Activated naive CD8-positive, alpha-beta T cell treated with anti-CD3 and anti-CD28 coated beads for 36 hours (primary cell): ENCODE data around the gene HOXB9. TPM values are rescaled to one million over a fixed set of nuclear protein-coding genes. Genes with fewer than 3 reads are reported as not detected.

Source experiments
- DNase-seq: peaks from one replicate; pipeline ENCODE4 v3.0.0; 2021
- H3K27ac Mint-ChIP-seq: one replicate; pipeline ENCODE4 v1.8.0; 2022; ENCODE audit warnings: mild to moderate bottlenecking, moderate library complexity, mixed read lengths
- H3K27me3 Mint-ChIP-seq: one replicate; pipeline ENCODE4 v1.8.0; 2022; ENCODE audit warnings: mild to moderate bottlenecking, mixed read lengths
- H3K36me3 Mint-ChIP-seq: one replicate; pipeline ENCODE4 v1.8.0; 2021; ENCODE audit warnings: mild to moderate bottlenecking, mixed read lengths
- H3K4me1 Mint-ChIP-seq: one replicate; pipeline ENCODE4 v1.8.0; 2021; ENCODE audit warnings: mixed read lengths
- H3K4me3 Mint-ChIP-seq: one replicate; pipeline ENCODE4 v1.8.0; 2022; ENCODE audit warnings: mild to moderate bottlenecking, moderate library complexity, mixed read lengths
- H3K9me3 Mint-ChIP-seq: one replicate; pipeline ENCODE4 v1.8.0; 2022; ENCODE audit warnings: mixed read lengths
- total RNA-seq, 2 experiments: library from RNA; stranded (reverse); gene quantifications; one replicate each; pipeline ENCODE4 v1.2.3, GENCODE V29; 2021

HOXB9 gene
- total RNA-seq, 2 experiments from 2014 or later, result 3.4 to 4.0 TPM

GRCh38 chr17:48621410-48622392 is 4.5 kb downstream of the HOXB9 start:
- DNase-seq, result no peak
- no peak overlapping the region for H3K4me3 Mint-ChIP-seq
- no peaks in the 10 kb centered on the region for H3K36me3 Mint-ChIP-seq
- H3K27ac Mint-ChIP-seq, result no peak overlapping the region
- no peaks in the 10 kb centered on the region for H3K9me3 Mint-ChIP-seq
- peaks cover 20% of the 10 kb centered on the region for H3K4me1 Mint-ChIP-seq
- H3K27me3 Mint-ChIP-seq, result peaks cover 92% of the 10 kb centered on the region

GRCh38 chr17:48620461-48621139 is 5.6 kb downstream of the HOXB9 start:
- Mint-ChIP-seq H3K9me3 (no peaks in the 10 kb centered on the region), H3K4me3 (no peak overlapping the region), H3K27ac (no peak overlapping the region), H3K27me3 (peaks cover 93% of the 10 kb centered on the region), H3K36me3 (no peaks in the 10 kb centered on the region), H3K4me1 (peaks cover 19% of the 10 kb centered on the region)
- DNase-seq, result no peak

DNA sequence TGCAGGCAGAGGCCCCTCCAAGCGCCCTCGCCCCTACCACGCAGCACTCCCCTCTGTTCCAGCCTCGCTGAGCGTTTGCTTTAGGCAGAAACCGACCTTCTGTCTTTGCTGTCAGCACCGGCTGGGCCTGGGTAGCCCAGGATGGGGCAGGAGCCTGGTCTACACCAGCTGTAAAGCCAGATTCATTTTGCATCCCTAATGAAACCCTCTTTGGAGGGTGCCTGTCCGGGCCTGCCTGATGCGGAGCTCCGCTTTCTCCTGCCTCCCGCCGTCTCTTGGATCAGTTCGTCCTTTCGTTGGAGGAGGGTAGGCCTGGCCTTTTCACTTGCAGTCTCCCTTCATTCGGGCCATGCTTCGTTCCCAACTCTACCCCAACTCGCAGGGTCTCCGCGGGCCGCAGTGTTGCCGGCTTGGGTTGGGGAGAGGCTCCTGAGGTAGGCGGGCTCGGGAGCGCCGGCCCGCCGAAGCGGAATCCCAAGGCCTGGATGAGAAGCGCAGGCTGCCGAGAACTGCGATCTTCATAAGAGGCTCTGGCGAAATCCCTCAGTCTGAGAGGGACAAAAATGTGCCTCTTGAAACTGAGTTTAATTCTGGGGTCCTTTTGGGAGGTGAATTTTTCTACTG is 6.2 kb downstream of the HOXB9 start:
- no peak for DNase-seq
- H3K27me3 Mint-ChIP-seq, result peaks cover 97% of the 10 kb centered on the region
- H3K4me1 Mint-ChIP-seq, result peaks cover 24% of the 10 kb centered on the region
- no peaks in the 10 kb centered on the region for H3K36me3 Mint-ChIP-seq
- no peaks in the 10 kb centered on the region for H3K9me3 Mint-ChIP-seq
- no peak overlapping the region for H3K27ac Mint-ChIP-seq
- H3K4me3 Mint-ChIP-seq, result peak overlapping the region; percentile 4

DNA sequence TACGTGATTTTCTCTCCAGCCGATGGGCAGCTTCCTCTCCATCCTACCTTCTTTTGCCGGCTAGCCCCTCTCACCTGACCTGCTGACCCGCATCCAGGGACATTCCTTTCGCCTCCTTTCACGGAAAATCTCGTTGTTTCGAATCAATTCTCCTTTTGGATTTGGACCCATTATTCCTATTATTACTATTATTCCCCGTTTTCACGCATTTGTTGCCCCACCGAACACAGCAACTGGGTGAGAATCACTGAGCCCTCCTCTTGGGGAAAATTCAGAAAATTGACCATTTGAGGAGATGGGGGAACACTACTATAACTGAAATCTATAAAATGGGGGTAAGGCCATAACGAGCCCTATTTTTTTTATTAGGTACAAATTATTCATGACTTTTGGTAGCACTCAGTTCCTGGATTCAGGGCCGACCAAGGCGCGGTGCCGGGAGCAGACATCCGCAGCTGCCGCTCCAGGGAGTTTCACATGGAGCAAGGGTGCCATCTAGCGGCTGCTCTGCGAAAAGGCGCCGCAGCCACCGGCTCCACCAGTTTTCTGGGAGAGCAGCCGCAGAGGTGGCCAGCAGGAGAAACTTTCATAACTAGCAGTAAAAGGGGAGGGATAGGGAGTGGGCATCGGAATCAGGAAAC is 7.8 kb downstream of the HOXB9 start:
- Mint-ChIP-seq H3K36me3 (no peaks in the 10 kb centered on the region), H3K9me3 (no peaks in the 10 kb centered on the region), H3K4me3 (peak overlapping the region; percentile 41), H3K27me3 (peaks cover 99% of the 10 kb centered on the region), H3K27ac (no peak overlapping the region), H3K4me1 (peaks cover 35% of the 10 kb centered on the region)
- DNase-seq, result peak; percentile 80

DNA sequence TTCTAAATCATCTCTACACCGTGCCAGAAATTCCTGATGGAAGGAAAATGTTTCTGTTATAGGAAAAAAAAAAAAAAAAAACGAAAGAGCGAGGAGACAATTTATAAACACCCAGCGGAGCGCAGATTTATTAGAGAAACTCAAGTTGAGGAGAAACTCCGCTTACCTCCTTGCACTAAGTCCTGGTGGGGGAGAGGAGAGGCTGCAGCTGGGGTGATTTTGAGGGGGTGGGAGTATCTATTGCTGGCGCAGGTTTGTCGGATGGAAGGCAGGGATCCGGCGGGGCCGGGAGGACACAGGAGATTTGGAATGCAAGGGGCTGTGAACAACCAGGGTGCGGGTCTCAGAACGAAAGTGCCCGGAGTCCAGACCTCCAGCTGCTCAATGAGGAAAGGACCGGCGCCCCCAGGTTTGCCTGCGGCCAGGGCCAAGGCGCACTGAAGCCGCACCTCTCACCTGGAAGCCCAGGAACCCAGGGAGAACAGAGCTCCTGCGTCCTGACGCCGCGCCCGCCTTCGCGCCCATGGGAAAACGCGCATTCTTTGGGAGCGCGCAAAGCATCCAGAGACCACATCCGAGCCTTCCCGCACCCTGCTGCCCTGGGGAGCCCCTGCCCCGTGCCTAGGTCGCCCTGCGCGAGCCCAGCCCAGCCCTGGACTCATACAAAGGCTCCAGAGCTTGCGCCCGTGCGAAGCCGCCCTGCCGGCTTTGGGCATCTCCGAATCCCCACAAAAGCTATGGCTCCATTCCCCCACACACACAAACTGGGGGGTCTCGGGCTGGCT is 8.5 kb downstream of the HOXB9 start:
- Mint-ChIP-seq H3K4me1 (peaks cover 39% of the 10 kb centered on the region), H3K36me3 (no peaks in the 10 kb centered on the region), H3K27me3 (peaks cover 97% of the 10 kb centered on the region), H3K27ac (no peak overlapping the region), H3K9me3 (no peaks in the 10 kb centered on the region), H3K4me3 (no peak overlapping the region)
- DNase-seq, result no peak

- DNase-seq, result no peak
- Mint-ChIP-seq H3K27me3 (peaks cover 98% of the 10 kb centered on the region), H3K36me3 (no peaks in the 10 kb centered on the region), H3K9me3 (no peaks in the 10 kb centered on the region), H3K27ac (no peak overlapping the region), H3K4me1 (peaks cover 44% of the 10 kb centered on the region), H3K4me3 (no peak overlapping the region)
Observed at GRCh38 chr17:48616717-48617470, 9.3 kb downstream of the HOXB9 start.

DNA sequence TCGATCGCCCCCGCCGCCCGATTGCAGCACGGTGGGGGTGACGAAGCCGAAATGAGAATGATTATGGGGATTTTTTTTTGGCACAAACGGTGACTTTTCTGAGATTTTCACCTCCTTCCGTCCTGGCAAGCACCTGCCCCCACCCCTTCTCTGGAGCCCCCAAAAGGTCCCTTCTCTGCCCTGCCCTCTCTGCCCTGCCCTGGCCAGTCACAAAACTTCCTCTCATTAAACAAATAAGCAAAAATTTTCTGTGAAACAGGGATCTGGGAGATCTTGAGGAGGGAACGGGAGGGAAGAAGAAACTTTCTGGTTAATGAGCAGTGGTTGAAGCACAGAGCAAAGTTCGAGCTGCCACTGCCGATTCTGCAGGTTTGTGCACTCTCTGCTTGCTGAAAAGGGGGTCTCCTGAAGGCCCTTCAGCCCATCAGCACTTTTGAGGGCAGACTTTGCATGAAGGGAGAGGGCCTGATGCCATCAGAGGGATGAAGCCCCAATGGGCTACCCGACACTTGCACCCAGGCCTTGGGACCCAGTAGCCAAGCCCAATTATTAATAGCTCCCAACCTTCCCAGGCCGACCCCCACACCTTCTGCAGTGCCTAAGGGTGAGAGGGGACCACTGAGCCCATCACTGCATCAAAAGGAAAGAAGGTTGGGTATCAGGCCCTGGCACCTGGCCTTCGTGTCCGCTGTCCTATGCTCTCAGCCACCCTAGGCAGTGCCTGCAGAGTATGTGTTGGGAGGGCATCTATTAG is 10.0 kb downstream of the HOXB9 start:
- Mint-ChIP-seq H3K9me3 (no peaks in the 10 kb centered on the region), H3K4me1 (peaks cover 51% of the 10 kb centered on the region), H3K27me3 (peaks cover 98% of the 10 kb centered on the region), H3K4me3 (no peak overlapping the region), H3K36me3 (no peaks in the 10 kb centered on the region), H3K27ac (no peak overlapping the region)
- no peak for DNase-seq

- no peak for DNase-seq
- H3K36me3 Mint-ChIP-seq, result no peaks in the 10 kb centered on the region
- peaks cover 95% of the 10 kb centered on the region for H3K27me3 Mint-ChIP-seq
- no peaks in the 10 kb centered on the region for H3K9me3 Mint-ChIP-seq
- peaks cover 55% of the 10 kb centered on the region for H3K4me1 Mint-ChIP-seq
- peak within 1 kb of the TSS; percentile 40 for H3K4me3 Mint-ChIP-seq
- H3K27ac Mint-ChIP-seq, result no peak within 1 kb of the TSS
Observed at GRCh38 chr17:48615047-48615962, 10.9 kb downstream of the HOXB9 start, which contains the start of gene HOXB8. Gene HOXB8, minus strand, starts transcription at chr17:48615292. Its CDS starts 588 bp downstream, at chr17:48614704.

GRCh38 chr17:48613862-48614694 is 12.1 kb downstream of the HOXB9 start:
- Mint-ChIP-seq H3K4me1 (peaks cover 51% of the 10 kb centered on the region), H3K4me3 (peak overlapping the region; percentile 40), H3K36me3 (no peaks in the 10 kb centered on the region), H3K9me3 (no peaks in the 10 kb centered on the region), H3K27me3 (peaks cover 92% of the 10 kb centered on the region), H3K27ac (no peak overlapping the region)
- no peak for DNase-seq

DNA sequence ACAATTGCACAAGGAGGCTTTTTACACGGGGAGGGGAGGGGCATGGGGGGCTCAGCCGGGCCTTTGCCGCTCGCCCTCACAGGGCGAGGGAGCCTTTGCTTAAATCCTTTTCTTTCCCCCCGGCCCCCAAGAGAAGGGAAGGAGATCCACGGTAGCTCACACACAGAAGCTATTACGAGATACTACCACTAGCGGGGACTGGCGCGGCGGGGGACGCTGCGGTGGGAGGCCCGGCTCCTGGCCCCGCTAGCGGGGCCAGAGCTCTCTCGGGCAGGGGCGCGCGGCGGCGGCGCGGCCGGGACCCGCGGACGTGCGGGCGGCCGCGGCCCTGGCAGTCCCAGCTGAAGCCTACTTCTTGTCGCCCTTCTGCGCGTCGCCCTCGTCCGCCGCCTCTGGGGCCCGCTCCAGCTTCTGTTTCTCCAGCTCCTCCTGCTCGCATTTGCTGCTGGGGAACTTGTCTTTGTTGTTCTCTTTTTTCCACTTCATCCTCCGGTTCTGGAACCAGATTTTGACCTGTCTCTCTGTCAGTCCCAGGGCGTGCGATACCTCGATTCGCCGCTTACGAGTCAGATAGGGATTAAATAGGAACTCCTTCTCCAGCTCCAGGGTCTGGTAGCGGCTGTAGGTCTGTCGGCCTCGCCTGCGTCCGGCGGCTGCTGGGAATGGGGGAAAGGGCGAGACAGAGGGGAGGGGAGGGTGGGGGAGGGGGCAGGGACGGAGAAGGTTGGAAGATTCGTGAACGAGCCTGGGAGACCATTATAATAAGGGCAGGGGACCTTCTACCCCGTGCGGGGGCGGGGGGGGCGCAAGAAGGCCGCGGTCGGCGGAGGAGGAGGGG is 13.1 kb downstream of the HOXB9 start:
- Mint-ChIP-seq H3K27ac (no peak overlapping the region), H3K36me3 (no peaks in the 10 kb centered on the region), H3K27me3 (peaks cover 92% of the 10 kb centered on the region), H3K4me1 (peaks cover 43% of the 10 kb centered on the region), H3K4me3 (peak overlapping the region; percentile 73), H3K9me3 (no peaks in the 10 kb centered on the region)
- peak; percentile 55 for DNase-seq

DNA sequence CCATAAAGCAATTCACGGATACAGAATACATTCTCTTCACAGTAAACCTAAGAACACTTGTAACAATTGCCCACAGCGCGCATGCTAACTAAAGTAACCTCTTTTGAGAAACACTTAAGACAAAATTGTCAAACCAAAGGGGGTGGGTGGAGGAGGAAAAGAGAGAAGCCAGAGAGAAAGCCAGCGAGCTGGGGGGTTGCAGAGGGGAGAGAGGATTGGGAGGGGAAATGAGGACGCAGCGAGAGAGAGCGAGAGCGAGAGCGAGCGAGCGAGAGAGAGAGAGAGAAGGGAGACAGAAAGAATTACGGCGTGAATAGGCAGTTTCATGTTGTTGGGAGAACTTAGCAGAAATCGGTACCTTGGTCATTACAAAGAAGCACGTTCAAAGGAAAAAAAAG is 13.7 kb downstream of the HOXB9 start:
- no peaks in the 10 kb centered on the region for H3K9me3 Mint-ChIP-seq
- peak overlapping the region; percentile 71 for H3K4me3 Mint-ChIP-seq
- no peaks in the 10 kb centered on the region for H3K36me3 Mint-ChIP-seq
- no peak overlapping the region for H3K27ac Mint-ChIP-seq
- DNase-seq, result no peak
- H3K27me3 Mint-ChIP-seq, result peaks cover 92% of the 10 kb centered on the region
- peaks cover 43% of the 10 kb centered on the region for H3K4me1 Mint-ChIP-seq
